Naive thymus-derived CD4-positive, alpha-beta T cell (primary cell): ENCODE results near the gene ITGA2. TPM values are rescaled to one million over a fixed set of nuclear protein-coding genes. Genes with fewer than 3 reads are reported as not detected.

ENCODE experiments used
- ATAC-seq: fragments of 150-1000 bp; cut with Tn5 transposase; 2 replicates; pipeline ENCODE4 v1.10.0; 2021; ENCODE audit warnings: mild to moderate bottlenecking, moderate library complexity
- CTCF ChIA-PET: fragments of 350-600 bp; sonication (Branson Sonifier 250); formaldehyde crosslinking; loops from one replicate; lab custom pipeline; 2021; ENCODE audit warnings: antibody characterized with exemption; lab: Charles Lee
- POLR2A ChIA-PET: fragments of 350-600 bp; sonication (Branson Sonifier 250); formaldehyde crosslinking; loops from one replicate; lab custom pipeline; 2021; ENCODE audit warnings: antibody characterized with exemption, inconsistent platforms; lab: Charles Lee
- DNase-seq, 9 donors: peaks; one replicate each; pipeline versions ENCODE4 v3.0.0 to v3.0.0-alpha.2; 2020 to 2022; ENCODE audit warnings: mixed read lengths in 1 of 9
- H3K27ac ChIP-seq: one replicate; pipeline ENCODE4 v1.7.0; 2013; ENCODE audit warnings: mild to moderate bottlenecking, low read depth, low read length, moderate library complexity
- H3K27me3 ChIP-seq, 2 donors: one replicate each; pipeline ENCODE4 v1.7.0; 2013; ENCODE audit warnings: low read length in 2 of 2, mild to moderate bottlenecking in 2 of 2, moderate library complexity in 2 of 2; ENCODE audit not compliant: control insufficient read depth in 2 of 2, insufficient read depth in 2 of 2
- H3K36me3 ChIP-seq, 3 experiments: 1 replicate in 2 of 3; 2 replicates in 1 of 3; pipeline ENCODE4 v1.7.0; 2013; ENCODE audit warnings: low read length in 3 of 3, mild to moderate bottlenecking in 3 of 3, moderate library complexity in 1 of 3; ENCODE audit not compliant: insufficient read depth in 3 of 3, control insufficient read depth in 2 of 3
- H3K4me1 ChIP-seq, 2 donors: one replicate each; pipeline ENCODE4 v1.7.0; 2013; ENCODE audit warnings: low read length in 2 of 2, mild to moderate bottlenecking in 2 of 2, moderate library complexity in 1 of 2; ENCODE audit not compliant: control insufficient read depth in 2 of 2, insufficient read depth in 2 of 2
- H3K4me3 ChIP-seq: 2 replicates; pipeline ENCODE4 v1.7.0; 2013; ENCODE audit warnings: mild to moderate bottlenecking, low read length
- H3K9me3 ChIP-seq, 3 experiments: 1 replicate in 2 of 3; 2 replicates in 1 of 3; pipeline ENCODE4 v1.7.0; 2013; ENCODE audit warnings: low read length in 3 of 3; ENCODE audit not compliant: control insufficient read depth in 2 of 3
- H3K27ac Mint-ChIP-seq, 9 donors: one replicate each; pipeline ENCODE4 v1.8.0; 2020 to 2022; ENCODE audit warnings: mixed read lengths in 9 of 9, mild to moderate bottlenecking in 8 of 9, moderate library complexity in 5 of 9, inconsistent platforms in 2 of 9
- H3K27me3 Mint-ChIP-seq, 5 donors: one replicate each; pipeline ENCODE4 v1.8.0; 2021 to 2022; ENCODE audit warnings: mixed read lengths in 5 of 5, mild to moderate bottlenecking in 1 of 5
- H3K36me3 Mint-ChIP-seq, 5 donors: one replicate each; pipeline ENCODE4 v1.8.0; 2020 to 2022; ENCODE audit warnings: mixed read lengths in 5 of 5, mild to moderate bottlenecking in 3 of 5, inconsistent platforms in 1 of 5
- H3K4me1 Mint-ChIP-seq, 7 donors: one replicate each; pipeline ENCODE4 v1.8.0; 2020 to 2022; ENCODE audit warnings: mixed read lengths in 7 of 7, mild to moderate bottlenecking in 3 of 7, inconsistent platforms in 1 of 7
- H3K4me3 Mint-ChIP-seq, 10 donors: one replicate each; pipeline ENCODE4 v1.8.0; 2020 to 2022; ENCODE audit warnings: mild to moderate bottlenecking in 10 of 10, mixed read lengths in 10 of 10, moderate library complexity in 6 of 10, inconsistent platforms in 2 of 10
- H3K9me3 Mint-ChIP-seq, 11 donors: one replicate each; pipeline ENCODE4 v1.8.0; 2020 to 2022; ENCODE audit warnings: mixed read lengths in 11 of 11, mild to moderate bottlenecking in 4 of 11, inconsistent platforms in 1 of 11, moderate library complexity in 1 of 11
- intact Hi-C, 2 donors: fragments of 100-400 bp; cut with micrococcal nuclease; formaldehyde crosslinking; loops; one replicate each; pipeline ENCODE4 v1.15.1; 2023
- polyA plus RNA-seq, 2 donors: library from polyadenylated mRNA; unstranded; fragments of 300-500 nt; fragmentation: Illumina TruSeq; gene quantifications; one replicate each; pipeline ENCODE4 v1.2.3, GENCODE V29; 2021
- total RNA-seq, 6 experiments: library from RNA in 5 of 6; stranded (reverse) in 5 of 6; gene quantifications; 1 replicate in 5 of 6; 2 replicates in 1 of 6; pipeline ENCODE4 v1.2.3 and lab custom pipeline; 2021 to 2026

Gene ITGA2
- total and polyA plus RNA-seq, 7 experiments from 2014 or later = 0.16 to 8.9 (median 0.43) TPM

DNA sequence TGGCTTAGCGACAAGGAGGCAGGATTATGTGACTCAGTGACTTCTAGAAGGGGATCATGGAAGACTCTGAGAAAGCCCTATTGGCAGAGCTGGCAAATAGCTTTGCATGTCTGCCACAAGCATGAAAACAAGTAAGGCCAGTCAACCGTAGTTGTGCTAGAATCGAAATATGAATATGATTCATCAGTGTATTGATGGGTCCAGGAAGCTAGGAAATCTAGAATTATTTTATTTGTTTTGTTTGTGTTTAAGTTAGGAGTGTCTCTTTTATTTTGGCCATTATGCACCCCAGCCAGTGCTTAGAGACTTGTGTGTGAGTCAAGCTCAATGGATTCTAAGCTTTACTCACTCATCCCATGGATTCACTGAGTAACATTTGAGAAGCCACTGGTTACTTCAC lies 3.8 kb upstream of the ITGA2 start:
- ATAC-seq (no peak), DNase-seq (no peak)
- Histone ChIP-seq H3K36me3 (no peaks in the 10 kb centered on the region), H3K4me3 (no peak overlapping the region), H3K27me3 (no peaks in the 10 kb centered on the region), H3K9me3 (no peaks in the 10 kb centered on the region), H3K27ac (no peak overlapping the region), H3K4me1 (peaks cover 0 to 5% of the 10 kb centered on the region in 2 donors)
- ChIA-PET POLR2A (no interaction called here), CTCF (interaction anchor here (0.6 kb wide), 1 partner anchor 45 kb away, joined by 4 read pairs; no protein-coding TSS in a partner anchor)
- H3K27me3 Mint-ChIP-seq = peaks cover 0 to 44% (median 16%) of the 10 kb centered on the region in 5 donors
- H3K27ac Mint-ChIP-seq = peak overlapping the region in 1 of 9 donors; percentile 50
- H3K9me3 Mint-ChIP-seq = no peaks in the 10 kb centered on the region
- intact Hi-C loops = no loop called here
- no peaks in the 10 kb centered on the region for H3K36me3 Mint-ChIP-seq
- peaks cover 6 to 31% (median 10%) of the 10 kb centered on the region in 7 donors for H3K4me1 Mint-ChIP-seq
- H3K4me3 Mint-ChIP-seq = no peak overlapping the region

GRCh38 chr5:52987711-52988331 lies 1.3 kb upstream of the ITGA2 start:
- ChIA-PET CTCF (interaction anchor here (0.7 to 2.0 kb wide), 3 partner anchors 33 to 1762 kb away, joined by 3 to 7 read pairs (median 4); no protein-coding TSS in a partner anchor), POLR2A (no interaction called here)
- Mint-ChIP-seq H3K27ac (peak overlapping the region in 2 of 9 donors; percentile 67 to 83), H3K4me1 (peaks cover 6 to 50% (median 10%) of the 10 kb centered on the region in 7 donors), H3K9me3 (no peaks in the 10 kb centered on the region), H3K36me3 (peaks cover 0 to 10% (median 0%) of the 10 kb centered on the region in 5 donors), H3K27me3 (peaks cover 0 to 44% (median 15%) of the 10 kb centered on the region in 5 donors), H3K4me3 (peak overlapping the region in 9 of 10 donors; percentile 34 to 85 (median 69))
- no peaks in the 10 kb centered on the region for H3K9me3 ChIP-seq
- H3K36me3 ChIP-seq = no peaks in the 10 kb centered on the region
- ATAC-seq (no peak), DNase-seq (no peak)
- H3K4me3 ChIP-seq = no peak overlapping the region
- H3K27me3 ChIP-seq = no peaks in the 10 kb centered on the region
- H3K4me1 ChIP-seq = peaks cover 0 to 5% of the 10 kb centered on the region in 2 donors
- no peak overlapping the region for H3K27ac ChIP-seq
- intact Hi-C loops = loop anchor here in 1 of 2 donors (2.0 kb wide), 1 partner anchor 43 kb away; no protein-coding TSS in a partner anchor

DNA sequence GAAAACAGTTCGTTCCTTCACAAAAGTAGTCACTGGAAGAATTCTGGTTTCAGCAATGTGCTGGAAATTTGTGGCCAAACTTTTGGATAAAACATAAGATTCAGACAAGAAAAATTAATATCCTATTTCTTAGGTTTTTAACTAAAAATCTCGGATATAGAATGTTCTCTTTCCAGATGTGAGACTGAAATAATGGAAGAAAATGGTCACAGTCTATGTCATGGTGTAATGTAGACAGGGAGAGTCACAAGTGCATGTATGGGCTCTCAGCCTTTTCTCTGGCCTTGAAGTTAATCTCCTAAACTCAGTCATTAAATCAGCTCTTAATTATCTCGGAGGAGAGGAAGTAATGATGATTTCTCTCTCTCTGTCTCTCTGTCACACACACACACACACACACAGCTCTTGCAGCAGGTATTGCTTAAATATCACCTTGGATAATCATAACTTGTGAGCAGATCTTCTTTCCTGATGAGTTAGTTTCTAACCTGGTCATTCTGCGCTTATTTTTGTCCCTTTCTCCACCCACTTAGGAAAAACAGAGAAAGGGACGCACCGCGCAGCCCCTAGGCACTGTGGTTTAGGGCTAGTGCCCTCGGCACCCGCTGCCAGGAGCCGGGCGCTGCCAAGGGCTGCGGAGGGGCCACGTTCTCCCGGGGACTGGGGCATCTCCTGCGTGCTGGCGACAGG lies 672 bp upstream of the ITGA2 start:
- intact Hi-C loops = loop anchor here (1.0 to 2.0 kb wide), 6 partner anchors 17 to 108 kb away; no protein-coding TSS in a partner anchor
- ChIA-PET POLR2A (no interaction called here), CTCF (interaction anchor here (0.7 to 2.0 kb wide), 3 partner anchors 34 to 1761 kb away, joined by 3 to 7 read pairs (median 4); no protein-coding TSS in a partner anchor)
- Mint-ChIP-seq H3K4me1 (peaks cover 6 to 51% (median 10%) of the 10 kb centered on the region in 7 donors), H3K36me3 (peaks cover 0 to 16% (median 0%) of the 10 kb centered on the region in 5 donors), H3K4me3 (peak overlapping the region; percentile 34 to 85 (median 76)), H3K9me3 (no peaks in the 10 kb centered on the region), H3K27ac (peak overlapping the region in 4 of 9 donors; percentile 4 to 83 (median 64)), H3K27me3 (peaks cover 0 to 44% (median 13%) of the 10 kb centered on the region in 5 donors)
- H3K9me3 ChIP-seq = no peaks in the 10 kb centered on the region
- no peaks in the 10 kb centered on the region for H3K36me3 ChIP-seq
- H3K4me1 ChIP-seq = peaks cover 0 to 5% of the 10 kb centered on the region in 2 donors
- peak overlapping the region; percentile 66 for H3K4me3 ChIP-seq
- H3K27me3 ChIP-seq = no peaks in the 10 kb centered on the region
- H3K27ac ChIP-seq = no peak overlapping the region
- ATAC-seq (peak; percentile 34), DNase-seq (peak in 3 of 9 donors; percentile 3 to 16 (median 5))

- peak overlapping the region; percentile 66 for H3K4me3 ChIP-seq
- ATAC-seq (peak; percentile 59), DNase-seq (peak in 8 of 9 donors; percentile 7 to 46 (median 20))
- ChIA-PET POLR2A (interaction anchor here (1.3 kb wide), 1 partner anchor 41 kb away, joined by 3 read pairs; no protein-coding TSS in a partner anchor), CTCF (no interaction called here)
- peaks cover 0 to 5% of the 10 kb centered on the region in 2 donors for H3K4me1 ChIP-seq
- peaks cover 0 to 40% (median 13%) of the 10 kb centered on the region in 5 donors for H3K27me3 Mint-ChIP-seq
- H3K27ac ChIP-seq = no peak overlapping the region
- H3K9me3 Mint-ChIP-seq = no peaks in the 10 kb centered on the region
- H3K9me3 ChIP-seq = no peaks in the 10 kb centered on the region
- peaks cover 0 to 22% (median 0%) of the 10 kb centered on the region in 5 donors for H3K36me3 Mint-ChIP-seq
- H3K27ac Mint-ChIP-seq = peak overlapping the region in 4 of 9 donors; percentile 22 to 73 (median 42)
- H3K36me3 ChIP-seq = no peaks in the 10 kb centered on the region
- H3K27me3 ChIP-seq = no peaks in the 10 kb centered on the region
- peak overlapping the region; percentile 64 to 86 (median 80) for H3K4me3 Mint-ChIP-seq
- intact Hi-C loops = loop anchor here (1.0 to 2.0 kb wide), 7 partner anchors 15 to 106 kb away; no protein-coding TSS in a partner anchor
- H3K4me1 Mint-ChIP-seq = peaks cover 6 to 44% (median 10%) of the 10 kb centered on the region in 7 donors
Observed at GRCh38 chr5:52989781-52990527, 802 bp downstream of the ITGA2 start.

GRCh38 chr5:52990528-52990925 lies 1.4 kb downstream of the ITGA2 start:
- Mint-ChIP-seq H3K9me3 (no peaks in the 10 kb centered on the region), H3K27ac (no peak overlapping the region), H3K36me3 (peaks cover 0 to 22% (median 0%) of the 10 kb centered on the region in 5 donors), H3K27me3 (peaks cover 0 to 40% (median 13%) of the 10 kb centered on the region in 5 donors), H3K4me3 (peak overlapping the region; percentile 7 to 86 (median 80)), H3K4me1 (peaks cover 6 to 44% (median 10%) of the 10 kb centered on the region in 7 donors)
- Histone ChIP-seq H3K27me3 (no peaks in the 10 kb centered on the region), H3K4me1 (peaks cover 0 to 5% of the 10 kb centered on the region in 2 donors), H3K9me3 (no peaks in the 10 kb centered on the region), H3K36me3 (no peaks in the 10 kb centered on the region), H3K4me3 (no peak overlapping the region), H3K27ac (no peak overlapping the region)
- ATAC-seq (no peak), DNase-seq (no peak)
- CTCF ChIA-PET = no interaction called here
- POLR2A ChIA-PET = interaction anchor here (1.3 kb wide), 1 partner anchor 42 kb away, joined by 3 read pairs; no protein-coding TSS in a partner anchor
- intact Hi-C loops = loop anchor here (1.0 to 2.0 kb wide), 2 partner anchors 42 to 94 kb away; no protein-coding TSS in a partner anchor

- DNase-seq (no peak), ATAC-seq (no peak)
- intact Hi-C loops = no loop called here
- ChIA-PET CTCF (no interaction called here), POLR2A (no interaction called here)
- Histone ChIP-seq H3K36me3 (no peaks in the 10 kb centered on the region), H3K27ac (no peak overlapping the region), H3K4me3 (no peak overlapping the region), H3K4me1 (peaks cover 0 to 5% of the 10 kb centered on the region in 2 donors), H3K27me3 (no peaks in the 10 kb centered on the region), H3K9me3 (no peaks in the 10 kb centered on the region)
- peaks cover 0 to 22% (median 0%) of the 10 kb centered on the region in 5 donors for H3K36me3 Mint-ChIP-seq
- H3K4me1 Mint-ChIP-seq = peaks cover 6 to 34% (median 9%) of the 10 kb centered on the region in 7 donors
- no peaks in the 10 kb centered on the region for H3K9me3 Mint-ChIP-seq
- no peak overlapping the region for H3K27ac Mint-ChIP-seq
- no peak overlapping the region for H3K4me3 Mint-ChIP-seq
- H3K27me3 Mint-ChIP-seq = peaks cover 0 to 20% (median 4%) of the 10 kb centered on the region in 5 donors
Observed at GRCh38 chr5:52993367-52993766, 4.2 kb downstream of the ITGA2 start.
